K562 (cell line): ENCODE measurements around the gene TBC1D2. TPM values are rescaled to one million over a fixed set of nuclear protein-coding genes. Genes with fewer than 3 reads are reported as not detected.

Experiments used
- ATAC-seq: fragments of 200-7000 bp; cut with Tn5 transposase; 3 replicates; pipeline ENCODE4 v1.9.1; 2020; ENCODE audit warnings: moderate library complexity
- BruUV-seq: library from RNA; stranded (reverse); fragments of 400-500 nt; replicated peaks from 2 replicates; lab custom pipeline; 2021; lab: Mats Ljungman, UMichigan
- CTCF ChIA-PET: fragments of 300-600 bp; formaldehyde crosslinking; extraction: SDS; loops from one replicate; lab custom pipeline; 2021; ENCODE audit warnings: low intra/inter-chr PET ratio; lab: Yijun Ruan, JAX
- POLR2A ChIA-PET: fragments of 300-600, 350-650 bp; sonication (Branson Sonifier 250); formaldehyde crosslinking; extraction: SDS; loops from one replicate; lab custom pipeline; 2021; ENCODE audit warnings: antibody characterized with exemption, inconsistent platforms; lab: Yijun Ruan, JAX
- DNase-seq, 4 experiments: peaks; one replicate each; pipeline versions ENCODE4 v3.0.0 to v3.0.0-alpha.2; 2011 to 2018; ENCODE audit warnings: low spot score in 3 of 4, mixed read lengths in 3 of 4; ENCODE audit errors: extremely low read depth in 1 of 4
- FAIRE-seq: peaks from 2 replicates; lab custom pipeline; 2011; peaks lifted over from hg19 to GRCh38; lab: Jason Lieb, UNC
- H2AFZ ChIP-seq: 2 replicates; pipeline ENCODE4 v1.6.0; 2011; ENCODE audit warnings: low read depth, low read length, control low read depth, inconsistent platforms
- H3K27ac ChIP-seq: fragments of 200-600 bp; 3 replicates; pipeline ENCODE4 v1.8.0; 2011; ENCODE audit warnings: low read depth, mild to moderate bottlenecking, control low read depth, inconsistent platforms, low read length, moderate library complexity, mixed read lengths; ENCODE audit errors: extremely low read depth
- H3K27me3 ChIP-seq, 2 experiments: fragments of 300-600 bp in 1 of 2; 2 replicates in 1 of 2; 3 replicates in 1 of 2; pipeline versions ENCODE4 v1.6.0 to v1.8.0; 2011; ENCODE audit warnings: inconsistent platforms in 2 of 2, low read length in 2 of 2, mild to moderate bottlenecking in 1 of 2, mixed read lengths in 1 of 2, moderate library complexity in 1 of 2; ENCODE audit not compliant: control insufficient read depth in 2 of 2, insufficient read depth in 2 of 2
- H3K36me3 ChIP-seq: fragments of 300-600 bp; 3 replicates; pipeline ENCODE4 v1.8.0; 2011; ENCODE audit warnings: mild to moderate bottlenecking, low read length, inconsistent platforms; ENCODE audit not compliant: control insufficient read depth, insufficient read depth
- H3K4me1 ChIP-seq, 2 experiments: fragments of 200-600 bp in 1 of 2; replicated peaks in 1 of 2; 2 replicates in 1 of 2; 3 replicates in 1 of 2; pipeline versions ENCODE4 v1.5.1 to v1.8.0; 2011; ENCODE audit warnings: inconsistent platforms in 2 of 2, low read length in 2 of 2, mild to moderate bottlenecking in 1 of 2, mixed read lengths in 1 of 2, moderate library complexity in 1 of 2; ENCODE audit not compliant: control insufficient read depth in 2 of 2, insufficient read depth in 2 of 2
- H3K4me2 ChIP-seq: 2 replicates; pipeline ENCODE4 v1.6.1; 2011; ENCODE audit warnings: low read length, control low read depth, inconsistent platforms, mixed read lengths; ENCODE audit not compliant: insufficient read depth
- H3K4me3 ChIP-seq: fragments of 200-600 bp; sonication (generic), shearing (Covaris generic); 2 replicates; pipeline ENCODE4 v1.5.1; 2016; ENCODE audit warnings: control low read depth, inconsistent platforms
- H3K79me2 ChIP-seq: fragments of 200-600 bp; 3 replicates; pipeline ENCODE4 v1.8.0; 2011; ENCODE audit warnings: low read length, inconsistent platforms; ENCODE audit not compliant: control insufficient read depth, insufficient read depth
- H3K9ac ChIP-seq, 2 experiments: 2 replicates each; pipeline versions ENCODE4 v1.6.0 to v1.6.1; 2011; ENCODE audit warnings: low read depth in 2 of 2, low read length in 2 of 2, control low read depth in 1 of 2, inconsistent platforms in 1 of 2, mild to moderate bottlenecking in 1 of 2, mixed read lengths in 1 of 2; ENCODE audit not compliant: insufficient read depth in 1 of 2
- H3K9me1 ChIP-seq: one replicate; pipeline ENCODE4 v1.6.0; 2011; ENCODE audit warnings: inconsistent platforms, mild to moderate bottlenecking, low read length, moderate library complexity; ENCODE audit not compliant: control insufficient read depth, insufficient read depth
- H3K9me3 ChIP-seq: replicated peaks from 2 replicates; pipeline ENCODE4 v1.5.1; 2011; ENCODE audit warnings: low read depth, low read length, inconsistent platforms; ENCODE audit not compliant: control insufficient read depth, insufficient read depth
- H4K20me1 ChIP-seq: replicated peaks from 2 replicates; pipeline ENCODE4 v1.6.1; 2011; ENCODE audit warnings: low read length, inconsistent platforms, mixed read lengths; ENCODE audit not compliant: control insufficient read depth, insufficient read depth
- FOXK1 ChIP-seq: sonication (generic); formaldehyde crosslinking; IDR thresholded peaks from 2 replicates; pipeline ENCODE4 v1.8.0; 2022; ENCODE audit warnings: missing genetic modification reagents, mild to moderate bottlenecking, borderline replicate concordance
- PATZ1 ChIP-seq: fragments of 250-450 bp; sonication (Bioruptor Pico); IDR thresholded peaks from 2 replicates; pipeline ENCODE4 v1.5.0; 2020; ENCODE audit warnings: mild to moderate bottlenecking, borderline replicate concordance
- SRF ChIP-seq, 2 experiments: fragments of 250-450, 450-650 bp in 1 of 2; sonication (Bioruptor Pico) in 1 of 2; sonication (generic) in 1 of 2; formaldehyde crosslinking; IDR thresholded peaks; 2 replicates each; pipeline versions ENCODE4 v1.5.0 to v1.5.1; 2020 to 2022; ENCODE audit warnings: mild to moderate bottlenecking in 1 of 2, missing genetic modification reagents in 1 of 2
- TEAD4 ChIP-seq, 2 experiments: sonication (generic) in 1 of 2; formaldehyde crosslinking in 1 of 2; IDR thresholded peaks; 2 replicates each; pipeline versions ENCODE4 v1.6.1 to v1.8.0; 2012 to 2022; ENCODE audit warnings: borderline replicate concordance in 1 of 2, inconsistent platforms in 1 of 2, low read length in 1 of 2, mild to moderate bottlenecking in 1 of 2, missing genetic modification reagents in 1 of 2
- TRIM28 ChIP-seq: fragments of 450-650 bp; IDR thresholded peaks from 2 replicates; pipeline ENCODE4 v1.6.1; 2017
- ZNF232 ChIP-seq: sonication (generic); formaldehyde crosslinking; IDR thresholded peaks from 2 replicates; pipeline ENCODE4 v1.8.0; 2022; ENCODE audit warnings: mild to moderate bottlenecking, missing genetic modification reagents
- ZNF384 ChIP-seq: IDR thresholded peaks from 2 replicates; pipeline ENCODE4 v1.6.1; 2012; ENCODE audit warnings: low read depth, low read length, improper control_type of control experiment
- ZNF41 ChIP-seq: fragments of 250-450 bp; sonication (Bioruptor Pico); conservative IDR thresholded peaks from 2 replicates; pipeline ENCODE4 v1.4.0; 2020; ENCODE audit warnings: mild to moderate bottlenecking
- ZNF75A ChIP-seq: fragments of 450-650 bp; formaldehyde crosslinking; IDR thresholded peaks from 2 replicates; pipeline ENCODE4 v1.4.0; 2020; ENCODE audit warnings: mild to moderate bottlenecking
- WGBS: fragments of 100-300 bp; shearing (Covaris generic); methylation state at CpG from one replicate; pipeline ENCODE4 v1.1.6; 2016; ENCODE audit warnings: low coverage, mixed read lengths; ENCODE audit not compliant: insufficient coverage; ENCODE audit errors: missing lambda C conversion rate; 5-methylcytosine and 5-hydroxymethylcytosine counted together
- in situ Hi-C: fragments of 300-500 bp; cut with MboI; formaldehyde crosslinking; loops from 4 replicates; pipeline ENCODE4 v1.15.0; 2018; ENCODE audit warnings: inconsistent platforms, mixed read lengths
- intact Hi-C: fragments of 100-400 bp; cut with micrococcal nuclease; formaldehyde crosslinking; loops from 2 replicates; pipeline ENCODE4 v1.14.2; 2022
- polyA plus RNA-seq, 8 experiments: library from polyadenylated mRNA; depleted of rRNA in 4 of 8; stranded (reverse) in 5 of 8; unstranded in 3 of 8; fragments of >200 nt; fragmentation: Nextera tagmentation in 2 of 8; fragmentation: Illumina TruSeq in 1 of 8; extraction: Ambion mirVana in 2 of 8; extraction: Trizol in 1 of 8; gene quantifications; 2 replicates each; pipeline versions ENCODE4 v1.2.1 to v1.2.3, GENCODE V29; 2011 to 2014; ENCODE audit warnings: inconsistent platforms in 1 of 8, missing spikeins in 1 of 8
- total RNA-seq, 7 experiments: library from RNA; depleted of rRNA in 6 of 7; stranded (reverse); fragments of >200 nt in 6 of 7; fragmentation: Illumina TruSeq in 2 of 7; extraction: Trizol in 2 of 7; gene quantifications; 2 replicates each; pipeline versions ENCODE4 v1.2.1 to v1.2.3, GENCODE V29; 2011 to 2021; ENCODE audit warnings: low replicate concordance in 1 of 7
- TF ChIP-seq, protein P1 (sequence below): IDR thresholded peaks from 2 replicates; pipeline ENCODE4 v1.6.1; 2016; ENCODE audit warnings: missing genetic modification characterization, missing compliant biosample characterization

The TBC1D2 gene
- total and polyA plus RNA-seq, 9 of the 15 experiments (the other 6 are each of a cell fraction or from before 2014, with no cell fraction given) = 0.10 to 7.0 (median 2.5) TPM

GRCh38 chr9:98215271-98215670, 40.2 kb downstream of the TBC1D2 start:
- in situ Hi-C loops = no loop called here
- ChIA-PET CTCF (no interaction called here), POLR2A (no interaction called here)
- Histone ChIP-seq H3K36me3 (peaks cover 15% of the 10 kb centered on the region; the same call in 2 of the 3 replicates), H3K9ac (no peak overlapping the region), H3K27ac (no peak overlapping the region), H3K9me3 (no peaks in the 10 kb centered on the region)
- FAIRE-seq = no peak
- TF ChIP-seq SRF (CRISPR knock-in tag; IDR thresholded peaks at IDR 0.05) = no peak
- no peak for TF ChIP-seq TRIM28
- TF ChIP-seq ZNF41 (CRISPR knock-in tag) = no peak
- TF ChIP-seq ZNF232 (CRISPR knock-in tag) = no peak
- TF ChIP-seq, all 486 proteins: peak for 0
- H3K4me3 ChIP-seq = no peak overlapping the region
- H4K20me1 ChIP-seq = no peaks in the 10 kb centered on the region
- peaks cover 0 to 4% of the 10 kb centered on the region in 2 experiments; a peak in 1 of 5 replicates for H3K4me1 ChIP-seq
- DNase-seq (no peak), ATAC-seq (no peak)
- 66% methylated on average over 5 of the region's 5 CpGs for WGBS
- H2AFZ ChIP-seq = no peak overlapping the region
- BruUV-seq = no TSS peak
- intact Hi-C loops = no loop called here
- no peaks in the 10 kb centered on the region for H3K27me3 ChIP-seq
- H3K79me2 ChIP-seq = no peaks in the 10 kb centered on the region
- no peak overlapping the region for H3K4me2 ChIP-seq
- no peaks in the 10 kb centered on the region for H3K9me1 ChIP-seq

DNA sequence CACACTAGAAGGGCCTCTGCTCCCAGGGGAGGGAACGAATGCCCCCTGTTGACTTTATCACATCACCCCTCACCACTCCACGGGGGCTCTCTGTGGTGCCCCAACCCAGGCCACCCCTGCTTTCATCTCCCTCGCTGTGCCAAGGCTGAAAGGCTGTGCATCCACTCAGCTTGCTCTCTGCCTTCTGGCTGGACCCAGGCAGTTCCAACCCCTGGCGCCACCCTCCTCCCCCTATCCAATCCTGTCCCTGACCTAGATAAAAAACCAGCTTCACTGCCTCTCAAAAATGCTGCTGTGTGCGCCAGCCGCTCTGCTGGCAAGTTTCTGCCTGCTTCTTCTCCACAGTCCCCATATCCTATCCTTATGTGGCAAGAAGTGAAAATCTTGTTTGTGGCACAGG, 40.6 kb downstream of the TBC1D2 start:
- Histone ChIP-seq H3K9ac (no peak overlapping the region), H4K20me1 (no peaks in the 10 kb centered on the region), H3K9me1 (no peaks in the 10 kb centered on the region), H3K4me3 (no peak overlapping the region), H3K27ac (no peak overlapping the region), H3K4me2 (no peak overlapping the region), H3K27me3 (no peaks in the 10 kb centered on the region), H3K9me3 (no peaks in the 10 kb centered on the region), H3K36me3 (peaks cover 14% of the 10 kb centered on the region; the same call in 2 of the 3 replicates), H2AFZ (no peak overlapping the region), H3K4me1 (peaks cover 0 to 4% of the 10 kb centered on the region in 2 experiments; a peak in 1 of 5 replicates), H3K79me2 (no peaks in the 10 kb centered on the region)
- intact Hi-C loops = no loop called here
- no TSS peak for BruUV-seq
- ATAC-seq = no peak
- ChIA-PET POLR2A (no interaction called here), CTCF (no interaction called here)
- no peak for DNase-seq
- in situ Hi-C loops = no loop called here
- no peak for FAIRE-seq
- WGBS = 58% methylated on average over 5 of the region's 6 CpGs
- TF ChIP-seq ZNF75A (CRISPR knock-in tag) = no peak
- TF ChIP-seq TEAD4 (IDR thresholded peaks at IDR 0.05; ENCODE audit: low read length) = no peak
- TF ChIP-seq TEAD4 (CRISPR knock-in tag; IDR thresholded peaks at IDR 0.05; ENCODE audit: borderline replicate concordance) = no peak
- no peak for TF ChIP-seq PATZ1
- TF ChIP-seq ZNF384 = no peak
- TF ChIP-seq, protein P1, sequence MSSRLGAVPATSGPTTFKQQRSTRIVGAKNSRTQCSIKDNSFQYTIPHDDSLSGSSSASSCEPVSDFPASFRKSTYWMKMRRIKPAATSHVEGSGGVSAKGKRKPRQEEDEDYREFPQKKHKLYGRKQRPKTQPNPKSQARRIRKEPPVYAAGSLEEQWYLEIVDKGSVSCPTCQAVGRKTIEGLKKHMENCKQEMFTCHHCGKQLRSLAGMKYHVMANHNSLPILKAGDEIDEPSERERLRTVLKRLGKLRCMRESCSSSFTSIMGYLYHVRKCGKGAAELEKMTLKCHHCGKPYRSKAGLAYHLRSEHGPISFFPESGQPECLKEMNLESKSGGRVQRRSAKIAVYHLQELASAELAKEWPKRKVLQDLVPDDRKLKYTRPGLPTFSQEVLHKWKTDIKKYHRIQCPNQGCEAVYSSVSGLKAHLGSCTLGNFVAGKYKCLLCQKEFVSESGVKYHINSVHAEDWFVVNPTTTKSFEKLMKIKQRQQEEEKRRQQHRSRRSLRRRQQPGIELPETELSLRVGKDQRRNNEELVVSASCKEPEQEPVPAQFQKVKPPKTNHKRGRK = no peak
- no peak for TF ChIP-seq FOXK1 (CRISPR knock-in tag)
